Prostate gland (tissue), 2 donors: Measurements from ENCODE around the gene ARHGEF4.
A peak's percentile ranks its signal among the peaks of the same experiment; 100 is the strongest.

Source experiments
- POLR2A ChIP-seq: fragments of 450-650 bp; IDR thresholded peaks from one replicate; pipeline ENCODE4 v1.6.1; 2016; ENCODE audit warnings: antibody characterized with exemption, mild to moderate bottlenecking
- POLR2AphosphoS5 ChIP-seq: sonication (generic); formaldehyde crosslinking; IDR thresholded peaks from one replicate; pipeline ENCODE4 v1.6.1; 2017; ENCODE audit warnings: antibody characterized with exemption
- TF ChIP-seq, protein P1 (sequence below), 4 experiments: fragments of 200-600 bp in 2 of 4; fragments of 450-650 bp in 2 of 4; sonication (generic) in 2 of 4; IDR thresholded peaks; 1 replicate in 3 of 4; 2 replicates in 1 of 4; pipeline ENCODE4 v1.5.1; 2016 to 2019; ENCODE audit warnings: antibody characterized with exemption in 4 of 4, mild to moderate bottlenecking in 2 of 4, moderate library complexity in 2 of 4

DNA sequence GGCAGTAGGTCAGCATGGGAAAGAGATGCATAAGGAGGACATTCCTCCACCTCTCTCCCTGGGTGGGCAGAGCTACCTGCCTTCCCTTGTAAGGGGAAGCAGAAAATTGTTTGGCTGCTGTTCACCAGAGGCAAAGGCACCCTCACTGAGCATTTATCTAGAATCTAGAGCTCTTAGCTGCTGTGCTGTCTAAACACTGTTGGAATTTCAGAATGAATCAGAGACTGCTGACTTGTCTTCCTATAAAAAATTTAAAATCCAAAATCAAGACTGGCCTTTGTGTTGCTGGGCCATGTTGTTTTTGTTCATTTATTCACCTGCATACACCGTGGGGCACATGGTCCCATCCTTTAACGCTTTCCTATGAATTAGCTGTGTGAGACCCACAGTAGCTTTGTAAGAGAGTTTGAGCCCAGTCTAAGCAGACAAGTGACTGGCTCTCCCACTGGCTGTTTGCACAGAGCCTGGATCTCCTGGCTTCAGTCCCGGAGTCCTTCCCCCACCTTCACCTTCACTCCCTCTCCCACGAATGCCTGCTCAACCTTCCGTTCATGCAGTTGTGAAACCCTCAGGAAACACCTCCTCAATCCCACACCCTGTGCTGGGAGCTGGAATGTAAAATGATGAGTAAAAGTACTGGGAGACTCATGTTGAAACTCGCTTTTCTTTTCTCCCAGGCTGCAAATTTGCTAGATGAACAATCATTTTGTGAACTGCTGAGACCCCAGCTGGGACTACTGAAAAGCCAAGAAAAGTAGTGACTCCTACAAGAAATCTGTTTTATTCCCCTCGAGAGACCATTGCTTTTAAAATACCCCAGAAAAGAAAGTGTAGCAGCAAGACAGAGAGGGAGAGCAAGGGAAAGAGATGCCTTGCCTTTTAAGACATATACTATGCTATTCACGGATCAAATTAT is 180.4 kb downstream of the ARHGEF4 start:
- TF ChIP-seq POLR2AphosphoS5 (peak; percentile 6), POLR2A (no peak)
- TF ChIP-seq, protein P1, sequence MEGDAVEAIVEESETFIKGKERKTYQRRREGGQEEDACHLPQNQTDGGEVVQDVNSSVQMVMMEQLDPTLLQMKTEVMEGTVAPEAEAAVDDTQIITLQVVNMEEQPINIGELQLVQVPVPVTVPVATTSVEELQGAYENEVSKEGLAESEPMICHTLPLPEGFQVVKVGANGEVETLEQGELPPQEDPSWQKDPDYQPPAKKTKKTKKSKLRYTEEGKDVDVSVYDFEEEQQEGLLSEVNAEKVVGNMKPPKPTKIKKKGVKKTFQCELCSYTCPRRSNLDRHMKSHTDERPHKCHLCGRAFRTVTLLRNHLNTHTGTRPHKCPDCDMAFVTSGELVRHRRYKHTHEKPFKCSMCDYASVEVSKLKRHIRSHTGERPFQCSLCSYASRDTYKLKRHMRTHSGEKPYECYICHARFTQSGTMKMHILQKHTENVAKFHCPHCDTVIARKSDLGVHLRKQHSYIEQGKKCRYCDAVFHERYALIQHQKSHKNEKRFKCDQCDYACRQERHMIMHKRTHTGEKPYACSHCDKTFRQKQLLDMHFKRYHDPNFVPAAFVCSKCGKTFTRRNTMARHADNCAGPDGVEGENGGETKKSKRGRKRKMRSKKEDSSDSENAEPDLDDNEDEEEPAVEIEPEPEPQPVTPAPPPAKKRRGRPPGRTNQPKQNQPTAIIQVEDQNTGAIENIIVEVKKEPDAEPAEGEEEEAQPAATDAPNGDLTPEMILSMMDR (IDR thresholded peaks at IDR 0.05): no peak
